SHP77 treated with DMSO at 0.1 percent for 48 hours (cell line): ENCODE data around the gene ISM1.
"Not testable (repeated sequence)": the region's sequence is repeated elsewhere in the genome, so short reads cannot be mapped to it uniquely, and the experiment has no call there.

Experiments
- DNase-seq: peaks from one replicate; lab custom pipeline; 2025; lab: John Stamatoyannopoulos, UW

Gene ISM1

GRCh38 chr20:13221673-13222318 lies 722 bp downstream of the ISM1 start:
- DNase-seq = peak; percentile 33

- no peak for DNase-seq
Measured at GRCh38 chr20:13222319-13222716, 1.2 kb downstream of the ISM1 start.

GRCh38 chr20:13223736-13224520 lies 2.9 kb downstream of the ISM1 start:
- no peak for DNase-seq

GRCh38 chr20:13226367-13226766 lies 5.3 kb downstream of the ISM1 start:
- no peak for DNase-seq

DNA sequence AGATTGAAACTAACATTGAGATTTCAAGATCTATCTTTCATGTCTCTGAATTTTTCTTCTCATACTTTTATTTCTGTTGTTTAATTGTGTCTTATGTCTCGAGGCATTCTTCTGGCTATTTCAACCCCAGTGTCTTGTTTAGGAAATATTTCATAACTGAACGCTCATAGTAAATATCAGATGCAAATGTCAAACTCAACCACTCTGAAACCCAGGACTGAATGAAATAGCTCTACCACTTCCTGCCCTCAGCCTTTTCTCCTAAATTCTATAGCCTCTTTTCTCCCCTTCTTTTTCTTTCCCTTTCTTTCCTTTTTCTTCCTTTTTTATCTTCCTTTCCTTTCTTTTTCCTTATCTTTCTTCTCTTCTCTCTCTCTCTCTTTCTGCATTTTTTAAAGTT lies 7.7 kb downstream of the ISM1 start:
- DNase-seq = no peak

DNA sequence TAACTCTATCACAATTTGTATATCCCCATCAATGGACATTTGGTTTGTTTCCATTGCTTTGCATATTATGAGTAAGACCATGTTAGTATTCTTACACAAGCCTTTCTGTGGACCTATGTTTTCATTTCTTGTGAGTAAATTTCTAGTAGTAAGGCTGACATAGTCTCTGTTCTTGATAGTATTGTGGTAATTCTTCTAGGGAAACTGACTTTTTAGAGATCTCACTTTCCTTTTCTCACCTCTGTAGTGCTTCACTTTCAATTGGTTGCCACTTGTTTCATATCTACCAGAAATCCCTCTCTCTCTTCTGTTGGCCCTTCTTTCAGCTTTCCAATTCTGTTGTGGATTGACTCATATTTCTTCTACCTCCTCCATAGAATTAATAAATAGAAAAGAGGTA lies 8.5 kb downstream of the ISM1 start:
- no peak for DNase-seq

DNA sequence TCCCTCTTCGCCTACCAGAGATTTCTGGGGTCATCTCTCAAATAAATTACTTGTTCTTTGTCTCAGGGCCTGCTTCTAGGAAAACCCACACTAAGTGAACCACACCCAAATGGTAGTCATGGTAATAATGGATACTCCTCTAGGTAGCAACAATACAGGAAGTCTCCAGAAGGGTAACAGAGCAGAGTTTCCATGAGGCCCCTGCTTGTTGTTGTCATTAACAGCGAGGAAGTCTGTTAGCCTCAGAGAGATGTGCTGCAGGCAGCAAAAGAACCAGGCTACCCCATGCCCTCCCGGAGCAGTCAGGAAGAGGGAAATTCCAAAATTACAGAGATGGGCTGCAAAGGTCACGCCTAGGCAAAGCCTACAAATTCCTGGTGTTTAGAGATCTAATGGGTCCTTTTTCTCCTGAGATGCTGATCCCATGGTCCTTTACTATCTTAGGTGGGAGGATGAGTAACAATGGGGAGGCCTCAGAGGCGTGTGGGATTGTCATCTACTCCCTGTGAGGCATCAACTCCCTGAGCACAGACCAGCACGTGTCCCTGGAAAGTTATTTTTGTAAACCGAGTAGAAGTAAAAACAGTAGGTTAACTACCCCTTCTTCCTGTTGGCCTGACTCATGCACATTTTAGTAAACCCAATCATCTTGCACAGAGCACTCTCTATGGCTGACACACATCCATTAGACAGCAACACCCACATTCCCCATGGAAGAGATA lies 10.1 kb downstream of the ISM1 start:
- no peak for DNase-seq

DNA sequence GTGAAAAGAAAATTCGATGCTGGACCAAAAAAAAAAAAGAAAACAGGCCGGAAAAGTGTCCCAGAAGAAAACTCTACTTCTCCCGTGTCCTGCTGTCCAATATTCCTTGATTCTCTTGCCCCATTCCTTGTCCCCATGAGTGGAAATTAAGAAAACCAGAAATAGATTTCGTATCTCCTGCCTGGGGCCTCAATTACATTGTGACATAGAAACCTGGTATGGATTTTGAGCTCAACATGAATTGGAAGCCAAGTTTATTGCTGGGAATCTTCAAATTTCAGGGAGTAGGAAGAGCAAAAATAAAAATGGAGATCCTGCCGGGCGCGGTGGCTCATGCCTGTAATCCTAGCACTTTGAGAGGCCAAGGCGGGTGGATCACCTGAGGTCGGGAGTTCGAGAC lies 11.9 kb downstream of the ISM1 start:
- no peak for DNase-seq

DNA sequence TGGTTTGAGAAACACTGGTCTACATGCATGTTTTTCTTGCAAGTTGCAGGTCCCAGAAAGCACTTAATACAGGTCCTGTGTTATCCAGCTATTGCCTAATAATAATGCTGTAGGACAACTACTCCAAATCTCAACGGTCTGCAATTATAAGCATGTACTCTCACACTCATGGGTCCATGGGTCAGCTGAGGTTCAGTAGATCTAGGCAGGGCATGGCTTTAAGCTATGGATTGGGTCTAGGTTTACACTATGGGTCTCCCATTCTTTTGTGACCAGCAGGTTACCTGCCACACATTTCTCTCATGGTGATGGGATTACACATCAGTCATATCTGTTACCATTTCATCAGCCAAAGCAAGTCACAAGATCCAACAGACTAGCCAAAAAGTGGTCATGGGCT lies 13.9 kb downstream of the ISM1 start:
- DNase-seq = no peak

DNA sequence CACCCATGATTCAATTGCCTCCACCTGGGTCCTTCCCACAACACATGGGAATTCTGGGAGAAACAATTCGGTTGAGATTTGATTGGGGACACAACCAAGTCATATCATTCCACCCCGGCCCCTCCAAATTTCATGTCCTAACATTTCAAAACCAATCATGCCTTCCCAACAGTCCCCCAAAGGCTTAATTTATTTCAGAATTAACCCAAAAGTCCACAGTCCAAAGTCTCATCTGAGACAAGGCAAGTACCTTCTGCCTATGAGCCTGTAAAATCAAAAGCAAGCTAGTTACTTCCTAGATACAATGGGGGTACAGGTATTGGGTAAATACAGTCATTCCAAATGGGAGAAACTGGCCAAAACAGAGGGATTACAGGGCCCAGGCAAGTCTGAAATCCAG lies 15.3 kb downstream of the ISM1 start:
- DNase-seq = not testable (repeated sequence)

GRCh38 chr20:13236990-13237720 lies 16.1 kb downstream of the ISM1 start:
- no peak for DNase-seq

DNA sequence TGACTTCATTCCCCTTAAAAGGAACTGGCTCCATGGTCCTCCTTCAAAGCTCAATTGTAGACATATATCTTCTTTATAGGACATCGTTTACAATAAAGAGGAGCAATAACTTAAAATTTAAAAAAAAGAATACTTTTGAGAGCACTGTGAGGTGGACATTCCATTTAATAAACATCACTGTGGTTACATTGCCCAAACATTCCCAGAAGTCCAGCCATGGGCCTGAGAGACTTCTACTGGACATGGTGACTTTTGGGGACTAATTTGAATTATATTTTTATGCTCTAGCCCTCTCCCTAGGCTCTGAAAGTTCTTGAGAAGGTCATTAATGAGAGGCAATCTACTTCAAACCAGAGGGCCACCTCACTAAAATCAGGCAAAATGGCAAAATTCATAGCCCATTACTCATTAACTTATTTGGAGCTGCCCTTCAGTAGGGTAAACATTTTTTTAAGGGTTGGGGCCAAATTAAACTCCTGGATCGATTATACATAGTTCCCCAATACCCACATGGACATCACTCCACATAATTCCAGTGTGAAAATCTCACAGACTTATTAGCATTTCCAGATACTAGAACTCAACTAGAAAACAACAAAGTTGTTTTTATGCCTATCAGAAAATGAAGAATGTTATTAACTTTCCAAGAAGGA lies 17.1 kb downstream of the ISM1 start:
- DNase-seq = no peak

GRCh38 chr20:13243826-13244376 lies 22.8 kb downstream of the ISM1 start:
- peak; percentile 21 for DNase-seq

- DNase-seq = no peak
Measured at GRCh38 chr20:13245250-13245723, 24.2 kb downstream of the ISM1 start.

DNA sequence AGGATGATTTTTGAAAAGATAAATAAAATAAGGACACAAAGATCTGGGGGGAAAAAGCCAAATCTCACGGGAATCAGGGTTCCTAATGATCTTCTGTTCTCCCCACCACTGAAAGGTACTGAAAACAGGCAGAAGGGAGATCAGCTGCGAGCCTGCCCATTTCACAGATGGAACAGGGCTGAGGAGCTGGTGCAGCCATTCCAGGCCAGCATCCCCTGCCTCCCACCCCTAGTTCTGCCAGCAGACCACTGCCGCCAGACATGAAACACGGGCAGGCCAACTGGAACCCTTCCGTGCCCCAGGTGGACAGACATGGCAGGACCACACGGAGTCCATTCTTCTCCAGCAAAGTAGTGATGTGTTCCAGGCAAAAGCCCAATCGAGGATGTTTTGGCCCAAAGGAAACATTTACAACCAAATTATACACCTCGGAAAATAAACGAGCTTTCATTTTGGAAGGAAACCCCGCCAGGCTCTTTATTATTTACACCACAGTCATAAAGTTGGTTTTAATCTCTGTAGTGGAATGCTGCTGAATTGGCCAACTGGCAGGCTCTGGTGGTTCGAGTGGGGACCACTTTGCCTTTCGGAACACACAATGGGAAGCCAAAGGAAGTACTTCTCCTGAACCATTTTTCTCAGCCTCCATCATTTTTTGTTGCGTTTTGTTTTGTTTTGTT lies 28.2 kb downstream of the ISM1 start:
- no peak for DNase-seq

DNA sequence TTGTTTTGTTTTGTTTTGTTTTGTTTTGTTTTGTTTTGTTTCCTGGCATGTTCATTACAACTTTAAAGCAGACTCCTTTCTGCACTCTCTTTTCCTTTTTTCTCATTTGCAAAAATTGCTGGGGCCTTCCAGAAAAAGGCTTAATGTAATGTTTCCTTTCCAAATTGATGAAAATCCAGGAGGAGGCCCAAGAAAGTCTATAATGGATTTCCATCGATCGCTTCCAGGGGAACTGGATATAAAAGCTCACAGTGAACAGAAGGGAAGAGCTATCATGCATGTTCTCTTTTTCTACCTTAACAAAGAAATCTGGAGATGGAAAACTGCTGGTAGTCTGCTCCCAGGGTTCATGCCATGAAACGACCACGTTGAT lies 28.7 kb downstream of the ISM1 start:
- DNase-seq = no peak

DNA sequence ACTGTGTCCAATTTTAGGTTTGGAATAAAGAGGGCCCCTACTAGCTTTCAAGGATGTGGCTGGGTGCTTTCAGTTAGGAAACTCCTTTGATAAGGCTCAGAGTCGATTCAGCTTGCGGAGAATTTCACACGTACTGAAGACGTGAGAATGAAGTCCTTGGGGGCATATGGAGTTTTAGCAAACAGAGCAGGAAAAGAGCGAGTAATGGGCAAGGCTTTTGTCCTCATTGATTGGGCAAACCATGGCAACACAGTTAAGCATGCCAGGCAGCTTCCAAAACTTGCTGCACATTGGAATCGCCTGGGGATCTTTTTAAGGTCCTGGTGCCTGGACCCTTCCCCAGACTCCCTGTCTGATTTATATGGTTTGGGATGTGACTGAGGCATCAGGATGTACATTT lies 29.2 kb downstream of the ISM1 start:
- DNase-seq = no peak

DNA sequence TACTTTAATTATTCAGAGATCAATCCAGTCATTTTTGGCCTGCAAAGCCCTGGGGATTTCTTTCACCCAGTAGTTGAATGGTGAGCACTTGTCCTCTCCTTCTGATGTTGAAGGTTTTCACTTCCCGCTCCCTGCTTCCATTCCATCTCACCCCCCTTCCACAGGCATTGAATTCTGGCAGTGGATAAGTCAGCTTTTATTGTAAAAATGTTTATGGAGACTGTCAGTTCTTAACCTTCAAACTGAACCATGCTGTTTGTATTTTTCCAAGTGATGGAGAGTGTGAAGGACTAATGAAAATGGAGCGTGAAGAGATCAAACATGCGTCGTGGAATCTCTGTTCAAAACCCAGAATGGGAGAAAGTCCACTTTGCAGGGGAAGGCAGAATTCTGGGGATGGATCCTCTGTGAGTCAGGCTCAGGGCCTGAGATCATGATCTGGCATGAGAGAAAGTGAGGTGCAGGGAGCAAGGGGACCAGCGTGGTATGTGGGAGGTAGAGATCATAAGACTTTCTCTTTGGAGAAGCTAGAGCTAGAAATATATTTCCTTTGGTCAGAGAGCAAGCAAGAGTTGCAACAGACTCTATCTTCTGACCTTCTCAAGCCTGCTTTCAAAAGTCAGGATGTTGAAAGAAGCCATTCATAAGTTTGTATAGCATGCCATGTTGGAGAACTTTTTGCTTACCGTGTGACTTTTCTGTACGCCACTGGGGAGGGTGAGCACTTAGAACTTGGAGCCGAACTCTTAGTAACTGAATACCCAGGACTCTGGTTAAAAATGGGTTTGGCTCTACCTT lies 30.2 kb downstream of the ISM1 start:
- no peak for DNase-seq

- no peak for DNase-seq
Measured at GRCh38 chr20:13251904-13252297, 30.8 kb downstream of the ISM1 start.

- DNase-seq = no peak
Measured at GRCh38 chr20:13255356-13255755, 34.3 kb downstream of the ISM1 start.
